Renal cortical epithelial cell (primary cell): ENCODE data around the gene PRDX2. TPM values are rescaled to one million over a fixed set of nuclear protein-coding genes. Genes with fewer than 3 reads are reported as not detected.
"Not testable (repeated sequence)": the region's sequence is repeated elsewhere in the genome, so short reads cannot be mapped to it uniquely, and the experiment has no call there.

Source experiments
- DNase-seq: peaks from one replicate; pipeline ENCODE4 v3.0.0-alpha.2; 2011; ENCODE audit warnings: low read depth
- total RNA-seq: library from RNA; depleted of rRNA; stranded (reverse); fragments of >200 nt; gene quantifications from 2 replicates; pipeline ENCODE4 v1.2.3, GENCODE V29; 2014

The PRDX2 gene
- total RNA-seq, 1 donor from 2014 or later = 236 TPM

DNA sequence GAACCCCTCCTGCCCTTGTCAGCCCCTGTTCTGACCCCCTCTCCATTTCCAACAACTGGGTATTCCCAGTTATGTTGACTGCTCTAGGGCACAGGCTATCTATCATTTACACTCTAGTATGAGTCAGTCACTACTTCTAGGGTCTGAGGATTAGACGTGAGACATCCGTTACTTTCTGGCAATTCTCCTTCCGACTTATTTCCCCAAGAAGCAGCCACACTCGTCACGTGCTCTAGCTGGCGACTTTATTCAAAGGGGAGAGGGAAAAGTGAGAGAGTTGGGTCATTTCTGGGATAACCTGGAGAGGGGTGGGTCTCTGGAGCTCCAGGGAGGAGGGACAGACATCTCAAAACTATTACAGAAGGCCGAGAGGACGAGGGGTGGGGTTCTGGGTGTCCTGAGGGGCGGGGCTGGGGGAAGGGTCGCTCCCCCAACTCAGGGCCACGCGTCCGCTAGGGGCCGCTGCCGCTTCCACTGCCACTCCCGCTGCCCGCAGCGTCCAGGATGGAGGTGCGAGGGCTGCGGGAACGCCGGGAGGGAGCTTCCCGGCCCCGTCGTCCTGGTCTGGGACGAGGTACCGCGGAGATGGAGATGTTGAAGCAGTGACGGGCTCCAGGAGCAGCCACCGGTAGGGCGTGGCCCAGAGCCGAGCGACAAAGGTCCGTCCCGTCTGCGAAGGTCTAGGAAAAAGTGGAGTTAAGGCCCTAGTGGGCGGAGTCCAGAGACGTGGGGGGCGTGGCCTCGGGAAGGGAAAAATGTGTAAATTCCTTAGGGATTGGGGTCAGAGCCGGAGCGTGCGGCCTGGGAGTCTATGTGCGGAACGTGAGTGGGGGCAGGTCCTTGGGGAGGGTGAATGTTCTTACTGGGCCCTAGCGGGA, 23.9 kb upstream of the PRDX2 start:
- DNase-seq = no peak

DNA sequence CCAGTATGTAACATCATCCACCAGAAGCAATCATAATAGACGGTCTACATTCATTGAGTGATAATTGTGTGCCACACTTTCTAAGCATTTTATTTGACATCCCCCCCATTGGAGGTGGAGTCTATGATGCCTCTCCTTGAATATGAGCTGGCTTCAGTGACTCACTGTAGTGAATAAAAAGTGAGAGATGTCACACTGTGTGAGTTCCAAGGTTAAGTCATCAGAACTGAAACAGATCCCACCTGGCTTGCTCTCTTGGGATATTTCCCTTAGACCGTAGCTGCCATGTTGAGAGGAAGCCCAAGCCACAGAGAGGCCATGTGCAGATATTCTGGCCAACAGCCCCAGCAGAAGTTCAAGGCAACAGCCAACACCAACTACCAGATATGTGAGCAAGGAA, 20.2 kb upstream of the PRDX2 start:
- no peak for DNase-seq

DNA sequence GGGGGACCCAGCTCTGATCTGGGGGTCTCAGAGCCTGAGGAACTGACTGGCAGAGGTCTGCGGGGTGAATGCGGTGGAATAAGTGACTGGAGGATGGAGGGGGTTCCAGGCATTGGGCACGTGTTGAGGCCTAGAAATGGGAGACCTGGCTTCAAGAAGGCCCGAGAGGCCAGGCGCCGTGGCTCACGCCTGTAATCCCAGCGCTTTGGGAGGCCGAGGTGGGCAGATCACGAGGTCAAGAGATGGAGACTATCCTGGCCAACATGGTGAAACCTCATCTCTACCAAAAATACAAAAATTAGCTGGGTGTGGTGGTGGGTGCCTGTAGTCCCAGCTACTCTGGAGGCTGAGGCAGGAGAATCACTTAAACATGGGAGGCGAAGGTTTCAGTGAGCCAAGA, 16.2 kb upstream of the PRDX2 start:
- DNase-seq = not testable (repeated sequence)

DNA sequence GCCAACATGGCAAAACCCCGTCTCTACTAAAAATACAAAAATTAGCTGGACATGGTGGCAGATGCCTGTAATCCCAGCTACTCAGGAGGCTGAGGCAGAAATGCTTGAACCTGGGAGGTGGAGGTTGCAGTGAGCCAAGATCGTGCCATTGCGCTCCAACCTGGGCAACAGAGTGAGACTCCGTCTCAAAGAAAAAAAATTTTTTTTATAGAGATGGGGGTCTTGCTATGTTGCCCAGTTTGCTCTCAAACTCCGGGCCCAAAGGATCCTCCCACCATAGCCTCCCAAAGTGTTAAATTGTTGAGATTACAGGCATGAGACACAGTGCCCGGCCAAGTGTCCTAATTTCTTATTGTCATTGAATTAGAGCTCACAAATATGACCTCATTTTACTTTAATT, 15.6 kb upstream of the PRDX2 start:
- not testable (repeated sequence) for DNase-seq

DNA sequence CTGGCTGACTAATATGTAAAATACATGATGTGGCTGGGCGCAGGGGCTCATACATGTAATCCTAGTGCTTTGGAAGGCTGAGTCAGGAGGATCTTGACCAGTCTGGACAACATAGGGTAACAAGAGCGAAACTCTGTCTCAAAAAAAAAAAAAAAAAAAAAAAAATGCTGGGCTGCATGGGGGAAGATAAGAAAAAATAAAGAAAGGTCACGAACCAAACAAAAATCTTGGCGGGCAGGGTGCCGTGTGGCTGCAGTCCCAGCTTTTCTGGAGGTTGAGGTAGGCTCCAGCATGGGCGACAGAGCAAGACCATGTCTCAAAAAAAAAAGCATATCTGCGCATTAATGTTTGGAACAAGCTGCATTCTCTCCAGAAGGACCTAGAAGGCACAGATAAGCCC, 13.5 kb upstream of the PRDX2 start:
- no peak for DNase-seq

DNA sequence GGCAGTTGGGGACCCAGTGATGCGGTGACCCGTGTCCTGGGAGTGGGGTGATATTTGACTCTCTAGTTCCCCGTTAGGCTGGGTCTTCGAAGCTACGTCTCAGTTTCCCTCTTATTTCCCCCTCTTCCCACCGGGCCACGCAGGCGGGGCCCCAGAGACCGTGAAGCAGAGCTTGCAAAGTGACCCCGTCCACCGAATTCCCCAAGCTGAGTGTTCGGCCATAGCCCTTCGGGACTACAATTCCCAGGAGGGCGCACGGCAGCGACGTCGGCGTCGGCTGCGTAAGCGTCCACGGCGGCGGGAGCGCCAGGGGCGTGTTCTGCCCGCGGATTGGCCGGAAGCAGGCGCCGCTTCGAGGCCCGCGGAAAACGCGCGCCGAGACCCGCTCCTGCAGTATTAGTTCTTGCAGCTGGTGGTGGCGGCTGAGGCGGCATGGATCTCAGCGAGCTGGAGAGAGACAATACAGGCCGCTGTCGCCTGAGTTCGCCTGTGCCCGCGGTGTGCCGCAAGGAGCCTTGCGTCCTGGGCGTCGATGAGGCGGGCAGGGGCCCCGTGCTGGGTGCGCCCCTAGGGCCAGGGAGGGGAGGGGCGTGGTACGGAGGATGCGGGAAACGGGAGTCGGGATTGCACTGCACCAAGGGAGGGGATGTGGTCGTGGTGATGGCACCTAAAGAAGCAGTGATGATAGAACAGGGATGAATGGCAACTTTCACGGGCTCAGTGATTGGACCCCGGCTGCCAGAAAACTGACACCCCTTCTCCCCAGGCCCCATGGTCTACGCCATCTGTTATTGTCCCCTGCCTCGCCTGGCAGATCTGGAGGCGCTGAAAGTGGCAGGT, 4.9 kb upstream of the PRDX2 start, which contains the start of gene RNASEH2A:
Gene RNASEH2A (plus strand): TSS at position 343 of the 840 bp plus-strand sequence. CDS start 90 bp downstream, at position 433.
- peak; percentile 73 for DNase-seq

DNA sequence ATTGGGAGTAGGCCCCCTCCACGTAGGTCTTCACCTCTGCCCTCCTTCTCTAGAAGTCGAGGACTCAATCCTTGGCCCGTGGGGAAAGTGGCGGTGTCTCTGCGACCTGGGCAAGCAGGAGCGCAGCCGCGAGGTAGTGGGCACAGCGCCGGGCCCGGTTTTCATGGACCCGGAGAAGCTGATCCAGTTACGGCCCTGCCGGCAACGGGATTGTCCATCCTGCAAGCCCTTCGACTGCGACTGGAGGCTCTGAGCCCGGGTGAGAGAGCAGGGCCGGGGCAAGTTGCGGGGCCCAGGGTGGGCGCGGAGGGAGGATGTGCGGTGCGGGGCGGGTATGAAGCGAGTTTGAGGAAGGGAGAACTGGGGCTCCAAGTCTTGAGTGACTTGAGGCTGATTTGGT, 2.5 kb upstream of the PRDX2 start:
- no peak for DNase-seq

DNA sequence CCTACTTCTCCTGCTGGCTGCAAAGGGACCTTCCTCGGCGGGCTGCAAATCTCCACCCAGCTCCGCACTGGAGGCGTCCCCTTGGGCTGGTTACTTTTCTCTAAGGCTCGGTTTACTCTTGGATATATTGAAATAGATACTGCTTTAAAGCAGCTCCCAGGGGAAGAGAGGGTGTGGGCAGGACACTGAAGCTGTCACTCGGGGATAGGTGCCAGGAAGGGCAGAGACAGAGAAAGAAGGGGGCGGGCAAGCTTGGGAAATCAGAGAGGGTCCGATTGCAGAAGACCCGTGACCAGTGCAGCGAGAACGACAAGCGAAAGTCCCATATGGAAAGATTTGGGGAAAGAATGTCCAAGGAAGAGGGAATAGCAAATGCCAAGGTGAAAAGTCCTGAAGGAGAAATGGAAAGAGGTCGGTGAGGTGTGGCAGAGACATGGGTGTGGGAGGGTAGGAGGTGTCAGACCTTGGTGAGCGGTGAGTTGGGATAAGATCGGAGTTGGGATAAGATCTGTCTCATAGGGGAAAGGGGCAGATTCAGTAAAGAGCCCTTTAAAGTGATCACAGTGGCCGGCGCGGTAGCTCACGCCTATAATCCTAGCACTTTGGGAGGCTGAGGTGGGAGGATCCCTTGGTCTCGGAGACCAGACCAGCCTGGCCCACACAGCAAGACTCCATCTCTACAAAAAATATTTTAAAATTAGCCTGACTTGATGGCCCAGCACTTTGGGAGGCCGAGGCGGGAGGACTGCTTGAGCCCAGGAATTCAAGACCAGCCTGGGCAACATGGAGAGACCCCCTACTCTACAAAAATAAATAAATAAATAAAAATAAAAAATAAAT, 887 bp upstream of the PRDX2 start:
- DNase-seq = no peak

DNA sequence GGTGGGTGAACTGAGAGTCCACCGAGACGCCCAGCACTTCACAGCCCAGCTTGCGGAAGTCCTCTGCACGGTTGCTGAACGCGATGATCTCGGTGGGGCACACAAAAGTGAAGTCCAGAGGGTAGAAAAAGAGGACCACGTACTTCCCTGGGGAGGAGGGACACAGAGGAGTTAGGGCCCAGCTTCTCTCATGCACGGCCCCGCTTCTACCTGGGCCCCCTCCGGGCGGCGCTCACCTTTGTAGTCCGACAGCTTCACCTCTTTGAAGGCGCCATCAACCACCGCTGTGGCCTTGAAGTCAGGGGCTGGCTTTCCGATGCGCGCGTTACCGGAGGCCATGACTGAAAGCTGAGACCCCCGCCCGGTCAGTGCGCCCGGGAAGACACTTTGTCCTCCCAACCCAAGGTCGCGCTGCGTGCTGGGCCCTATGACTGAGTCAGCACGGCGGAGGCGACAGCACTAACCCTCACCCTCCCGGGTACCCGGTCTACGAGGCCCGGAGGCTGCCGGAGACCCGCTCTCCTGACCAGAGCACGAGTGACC, 606 bp downstream of the PRDX2 start:
- DNase-seq = no peak

DNA sequence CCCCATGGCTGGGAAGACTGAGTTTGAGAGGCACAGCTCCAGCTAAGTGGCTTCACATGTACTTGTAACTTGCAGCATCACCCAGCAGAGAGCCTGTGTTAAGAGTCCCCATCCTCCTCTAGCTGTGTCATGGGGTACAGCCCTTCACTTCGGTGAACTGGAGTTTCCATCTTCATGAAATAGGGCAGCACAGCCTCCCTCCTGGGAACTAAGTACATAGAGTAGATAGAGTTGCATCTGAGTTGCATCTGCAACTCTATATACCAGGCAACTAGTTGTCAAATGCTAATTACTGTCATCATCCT, 1.2 kb downstream of the PRDX2 start:
- no peak for DNase-seq

DNA sequence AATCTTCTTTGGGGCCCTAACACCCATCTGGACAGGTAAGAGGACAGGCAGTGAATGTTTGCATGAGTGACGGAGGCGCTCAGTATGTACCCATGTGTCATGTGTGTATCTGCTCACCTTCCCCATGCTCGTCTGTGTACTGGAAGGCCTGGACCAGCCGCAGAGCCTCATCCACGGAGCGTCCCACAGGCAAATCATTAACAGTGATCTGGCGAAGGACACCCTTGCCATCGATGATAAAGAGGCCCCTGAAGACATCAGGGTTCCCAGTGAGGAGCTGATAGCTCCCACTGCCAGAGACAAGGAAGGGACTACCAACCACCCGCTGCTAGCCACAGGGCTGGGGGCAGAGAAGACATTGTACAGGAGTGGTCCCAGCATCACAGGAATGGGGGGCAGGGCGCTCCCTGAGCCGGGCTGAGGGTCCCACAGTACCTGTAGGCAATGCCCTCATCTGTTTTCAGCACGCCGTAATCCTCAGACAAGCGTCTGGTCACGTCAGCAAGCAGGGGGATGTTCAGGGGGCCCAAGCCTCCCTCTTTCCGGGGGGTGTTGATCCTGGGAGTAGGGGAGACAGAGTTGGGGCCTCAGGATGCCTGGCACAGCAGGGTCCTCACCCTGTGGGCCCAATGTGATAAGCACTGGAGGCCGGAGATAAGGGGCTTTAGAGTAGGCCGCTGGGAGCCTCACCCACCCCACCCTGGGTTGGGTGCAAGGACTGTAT, 1.7 kb downstream of the PRDX2 start:
- DNase-seq = no peak

DNA sequence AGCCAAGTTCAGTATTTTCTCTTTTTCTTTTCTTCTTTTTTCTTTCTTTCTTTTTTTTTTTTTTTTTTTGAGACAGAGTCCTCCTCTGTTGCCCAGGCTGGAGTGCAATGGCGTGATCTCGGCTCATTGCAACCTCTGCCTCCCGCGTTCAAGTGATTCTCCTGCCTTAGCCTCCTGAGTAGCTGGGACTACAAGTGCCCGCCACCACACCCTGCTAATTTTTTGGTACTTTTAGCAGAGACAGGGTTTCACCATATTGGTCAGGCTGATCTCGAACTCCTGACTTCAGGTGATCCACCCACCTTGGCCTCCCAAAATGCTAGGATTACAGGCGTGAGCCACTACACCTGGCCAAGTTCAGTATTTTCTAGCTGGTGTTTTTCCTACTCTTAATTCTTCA, 4.0 kb downstream of the PRDX2 start:
- not testable (repeated sequence) for DNase-seq

DNA sequence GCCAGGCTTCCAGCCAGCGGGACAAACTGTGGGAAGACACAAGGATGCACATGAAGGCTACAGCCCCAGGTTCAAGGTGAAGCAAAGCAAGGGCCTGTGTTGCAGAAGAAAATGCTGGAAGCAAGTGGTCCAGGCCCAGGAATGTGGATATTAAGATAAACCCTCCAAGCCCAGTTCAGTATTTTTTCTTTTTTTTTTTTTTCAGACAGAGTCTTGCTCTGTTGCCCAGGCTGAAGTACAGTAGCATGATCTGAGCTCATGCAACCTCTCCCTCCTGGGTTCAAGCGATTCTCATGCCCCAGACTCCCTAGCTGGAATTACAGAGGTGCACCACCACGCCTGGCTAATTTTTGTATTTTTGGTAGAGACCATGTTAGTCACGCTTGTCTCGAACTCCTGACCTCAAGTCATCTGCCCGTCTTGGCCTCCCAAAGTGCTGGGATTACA, 4.4 kb downstream of the PRDX2 start:
- DNase-seq = no peak

DNA sequence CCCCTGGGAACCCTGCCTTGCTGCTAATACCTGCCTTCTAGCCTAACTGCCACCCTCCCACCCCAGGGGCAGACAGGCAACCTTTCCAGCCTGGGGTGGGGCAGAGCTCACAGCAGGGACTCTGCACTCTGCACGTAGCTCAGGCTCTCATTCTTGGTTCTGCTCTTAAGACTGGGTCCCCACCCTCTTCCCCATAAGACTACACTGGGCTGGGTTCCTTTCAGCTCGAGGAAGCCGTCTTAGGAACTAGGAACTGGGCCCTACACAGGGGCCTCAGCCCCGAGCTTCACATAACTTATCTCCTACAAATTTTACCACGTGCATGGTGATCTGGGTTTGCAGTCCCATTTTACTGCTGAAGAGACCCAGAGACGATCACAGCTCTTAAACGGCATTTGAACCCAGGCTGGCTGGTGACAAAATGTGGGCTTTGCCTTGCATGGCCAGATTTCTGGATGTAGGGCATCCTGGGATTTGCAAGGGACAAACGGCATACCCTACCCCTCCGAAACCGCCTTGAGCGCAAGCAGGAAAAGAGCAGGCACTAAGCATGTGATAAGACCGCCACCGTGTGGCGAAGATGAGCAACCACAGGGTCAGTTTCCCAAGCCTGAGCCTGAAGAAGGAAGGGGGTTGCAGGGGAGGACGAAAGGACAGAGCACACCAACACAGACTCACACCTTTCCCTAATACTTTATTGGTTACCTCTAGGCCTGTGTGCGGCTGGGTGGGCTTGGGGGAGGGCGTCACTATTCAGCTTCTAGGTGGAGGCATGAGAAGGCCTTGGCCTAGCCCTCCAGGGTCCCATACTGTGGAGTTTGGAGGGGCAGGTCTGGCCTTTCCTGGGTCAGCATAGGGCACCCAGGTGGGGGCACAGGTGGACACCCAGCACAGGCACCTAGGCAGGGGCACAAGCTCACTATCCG, 5.2 kb downstream of the PRDX2 start:
- peak; percentile 68 for DNase-seq

DNA sequence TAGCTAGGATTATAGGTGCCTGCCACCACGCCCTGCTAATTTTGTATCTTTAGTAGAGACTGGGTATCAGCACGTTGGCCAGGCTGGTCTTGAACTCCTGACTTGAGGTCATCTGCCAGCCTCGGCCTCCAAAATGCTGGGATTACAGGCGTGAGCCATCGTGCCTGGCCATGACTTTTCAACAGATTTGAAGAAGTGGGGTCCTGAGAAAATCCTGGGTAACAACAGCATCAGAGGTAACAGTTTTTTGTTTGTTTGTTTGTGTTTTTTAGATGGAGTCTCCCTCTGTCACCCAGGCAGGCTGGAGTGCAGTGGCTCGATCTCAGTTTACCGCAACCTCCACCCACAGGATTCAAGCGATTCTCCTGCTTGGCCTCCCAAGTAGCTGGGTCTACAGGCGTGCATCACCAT, 6.6 kb downstream of the PRDX2 start:
- no peak for DNase-seq

DNA sequence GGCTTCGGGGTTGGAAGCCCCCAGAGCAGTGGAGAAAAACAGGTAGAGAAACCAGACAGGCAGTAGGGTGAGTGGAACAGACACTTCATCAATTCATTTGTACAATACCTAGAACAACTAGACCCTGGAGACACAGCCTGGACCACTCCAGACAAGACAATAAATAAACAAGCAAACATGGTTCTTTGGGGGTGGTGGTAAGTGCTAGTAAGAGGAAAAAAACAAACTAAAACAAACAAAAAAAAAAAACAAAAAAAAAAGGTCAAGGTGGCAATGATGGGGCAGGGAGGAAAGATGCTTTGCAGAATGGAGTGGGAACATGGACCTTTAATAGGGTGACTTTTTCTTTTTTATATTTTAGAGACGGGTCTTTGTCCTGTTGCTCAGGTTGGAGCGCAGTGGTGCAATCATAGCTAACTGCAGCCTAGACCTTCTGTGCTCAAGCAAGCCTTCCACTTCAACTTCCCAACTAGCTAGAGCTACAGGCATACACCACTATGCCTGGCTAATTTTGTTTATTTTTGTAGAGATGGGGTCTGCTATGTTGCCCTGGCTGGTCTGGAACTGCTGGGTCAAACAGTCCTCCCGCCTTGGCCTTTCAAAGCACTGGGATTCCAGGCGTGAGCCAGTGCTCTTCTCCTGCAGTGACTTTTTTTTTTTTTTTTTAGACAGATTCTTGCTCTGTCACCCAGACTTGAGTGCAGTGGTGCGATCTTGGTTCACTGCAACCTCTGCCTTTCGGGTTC, 7.2 kb downstream of the PRDX2 start:
- DNase-seq = no peak

DNA sequence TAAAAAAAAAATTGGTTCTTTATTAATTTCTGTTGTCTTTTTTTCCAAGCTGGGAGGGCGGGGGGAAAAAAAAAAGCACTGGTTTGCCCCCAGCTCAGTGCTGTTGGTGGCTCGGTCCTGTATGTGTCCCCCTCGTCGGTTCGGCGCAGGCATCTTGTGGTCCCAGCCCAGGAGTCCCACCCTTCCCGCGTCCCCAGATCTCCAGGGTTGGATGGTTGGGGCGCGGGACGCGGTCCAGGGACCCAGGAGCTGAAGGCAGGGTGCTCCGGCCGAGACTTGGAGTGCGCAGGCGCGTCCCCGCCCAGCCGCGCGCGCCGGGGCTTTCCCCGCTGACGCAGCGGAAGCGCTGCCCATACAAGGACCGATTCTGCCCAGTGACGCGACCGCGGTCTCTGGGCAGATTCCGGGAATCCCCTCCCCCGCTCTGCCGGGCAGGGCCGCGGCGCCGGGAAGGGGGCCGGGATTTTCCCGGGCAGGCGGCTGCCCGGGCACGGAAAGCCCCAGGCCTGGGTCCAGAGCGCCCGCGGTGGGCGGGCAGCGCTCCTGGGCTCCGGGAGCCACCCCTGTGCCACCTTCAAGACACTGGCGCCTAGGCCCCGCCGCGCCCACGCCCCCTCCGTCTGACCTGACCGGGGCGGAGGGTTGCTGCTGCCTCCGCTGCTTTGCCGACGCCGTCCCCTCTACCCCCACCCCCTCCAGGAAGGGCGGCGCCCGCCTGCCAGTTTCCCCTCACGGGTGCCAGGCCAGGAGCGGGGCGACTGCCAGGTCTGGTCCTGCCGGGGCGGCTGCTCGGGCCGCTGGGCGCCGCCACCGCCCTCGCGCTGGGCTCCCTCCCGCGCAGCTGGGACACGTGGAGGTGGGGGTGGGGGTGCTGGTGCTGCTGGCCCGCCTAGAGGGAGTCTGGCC, 8.1 kb downstream of the PRDX2 start:
- peak; percentile 86 for DNase-seq

DNA sequence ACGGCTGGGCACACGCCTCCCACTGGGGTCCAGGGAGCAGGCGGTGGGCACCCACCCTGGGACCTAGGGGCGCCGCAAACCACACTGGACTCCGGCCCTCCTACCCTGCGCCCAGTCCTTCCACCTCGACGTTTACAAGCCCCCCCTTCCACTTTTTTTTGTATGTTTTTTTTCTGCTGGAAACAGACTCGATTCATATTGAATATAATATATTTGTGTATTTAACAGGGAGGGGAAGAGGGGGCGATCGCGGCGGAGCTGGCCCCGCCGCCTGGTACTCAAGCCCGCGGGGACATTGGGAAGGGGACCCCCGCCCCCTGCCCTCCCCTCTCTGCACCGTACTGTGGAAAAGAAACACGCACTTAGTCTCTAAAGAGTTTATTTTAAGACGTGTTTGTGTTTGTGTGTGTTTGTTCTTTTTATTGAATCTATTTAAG, 8.7 kb downstream of the PRDX2 start:
- no peak for DNase-seq
